ENCODE measurements around the gene ZNF584. TPM values are rescaled to one million over a fixed set of nuclear protein-coding genes. Genes with fewer than 3 reads are reported as not detected.

ZNF584 gene
- total RNA-seq (2021), result 13.5 and 18.8 TPM in 2 replicates
- percentile 59 among the genes with signal in this experiment for Bru-seq, nascent RNA
- percentile 64 among the genes with signal in this experiment for BruChase-seq, experiment 1, labeled RNA remaining after a 2-hour chase
- BruChase-seq, experiment 2, labeled RNA remaining after a 6-hour chase, result percentile 62 among the genes with signal in this experiment
- long read RNA-seq, partial matches to known transcripts, result 0 of 28 reads
- long read RNA-seq, other reads (novel, unspliced or antisense), result 19 of 28 reads

GRCh38 chr19:58408152-58409009 lies at the start of gene ZNF584:
Gene ZNF584 (plus strand): TSS chr19:58408649. CDS start chr19:58409148, 499 bp downstream.
- DNase-seq, result peak; percentile 76 to 91
- Histone ChIP-seq H3K9me2 (ENCODE audit: insufficient read depth) (no peaks in the 10 kb centered on the region), H3F3A (ENCODE audit: insufficient read depth, low read depth) (peaks cover 3% of the 10 kb centered on the region; the same call in 1 of the 2 replicates), H3K27ac (peak within 1 kb of the TSS; percentile 9; the same call in 1 of the 2 replicates), H3K4me3 (peak within 1 kb of the TSS; percentile 73), H4K20me1 (ENCODE audit: insufficient read depth) (no peaks in the 10 kb centered on the region), H3K27me3 (ENCODE audit: insufficient read depth, low read depth) (no peaks in the 10 kb centered on the region), H2AFZ (peak within 1 kb of the TSS; percentile 90), H3K79me2 (ENCODE audit: low read depth) (0 out of 2 replicates have a peak, but pooled peaks cover 13% of the 10 kb centered on the region), H3K4me1 (replicated peaks; ENCODE audit: insufficient read depth) (peaks cover 12% of the 10 kb centered on the region), H3K4me2 (peak within 1 kb of the TSS; percentile 86), H3K36me3 (ENCODE audit: low read depth) (no peaks in the 10 kb centered on the region), H3K9me3 (ENCODE audit: insufficient read depth, low read depth) (no peaks in the 10 kb centered on the region)
- BruUV-seq (replicated peaks), result no TSS peak
- ChIA-PET CTCF (no interaction called here), POLR2A (ENCODE audit: unreplicated experiment) (interaction anchor here (0.6 to 0.7 kb wide), 6 partner anchors 14 to 1043 kb away, joined by 3 to 5 read pairs (median 4); partner anchors contain the start of genes ZNF324B and ZNF497)
- intact Hi-C loops (cut with micrococcal nuclease; ENCODE audit: unreplicated experiment), result loop anchor here (1.0 to 5.0 kb wide), 4 partner anchors 27 to 58 kb away; partner anchors contain the start of genes ZNF324, ZNF324B, ZNF497 and ZNF837
- TF ChIP-seq EZH2 (IDR thresholded peaks at IDR 0.05; ENCODE audit: low read depth), result no peak
- no peak for TF ChIP-seq CTCF (conservative IDR thresholded peaks at IDR 0.05)

DNA sequence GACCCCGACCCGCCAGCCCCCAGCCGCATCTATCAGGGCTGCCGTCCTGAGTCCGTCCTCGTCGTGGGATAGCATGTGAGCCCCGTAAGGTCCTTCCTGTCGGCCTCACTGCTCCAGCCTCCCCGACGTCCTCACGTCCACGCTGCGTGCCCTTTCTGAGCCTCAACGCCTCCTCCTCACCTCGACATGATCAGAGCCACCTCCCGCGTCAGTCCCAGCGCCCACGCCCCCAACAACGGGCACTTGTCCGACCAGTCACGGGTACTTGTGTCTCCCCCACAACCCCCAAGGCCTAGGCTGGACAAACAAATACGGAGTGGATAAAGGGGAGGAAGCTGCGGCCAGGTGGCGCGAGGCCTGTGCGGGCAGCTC lies 46.6 kb upstream of the ZNF584 start:
- H3F3A ChIP-seq (ENCODE audit: insufficient read depth, low read depth), result no peaks in the 10 kb centered on the region; the same call in 1 of the 2 replicates
- no peaks in the 10 kb centered on the region for H3K9me3 ChIP-seq (ENCODE audit: insufficient read depth, low read depth)
- DNase-seq, result peak in 1 of 2 experiments; percentile 55
- intact Hi-C loops (cut with micrococcal nuclease; ENCODE audit: unreplicated experiment), result loop anchor here (1.0 to 5.0 kb wide), 4 partner anchors 19 to 105 kb away; partner anchors contain the start of genes ZNF324, ZNF324B, ZNF584 and ZNF837
- no peaks in the 10 kb centered on the region for H3K27me3 ChIP-seq (ENCODE audit: insufficient read depth, low read depth)
- no peaks in the 10 kb centered on the region for H3K9me2 ChIP-seq (ENCODE audit: insufficient read depth)
- no peaks in the 10 kb centered on the region for H3K36me3 ChIP-seq (ENCODE audit: low read depth)
- BruUV-seq (replicated peaks), result TSS peak; percentile 75
- peak overlapping the region; percentile 72 for H3K4me2 ChIP-seq
- no peaks in the 10 kb centered on the region for H3K4me1 ChIP-seq (replicated peaks; ENCODE audit: insufficient read depth)
- ChIA-PET CTCF (no interaction called here), POLR2A (ENCODE audit: unreplicated experiment) (interaction anchor here (0.6 to 1.1 kb wide), 4 partner anchors 35 to 1122 kb away, joined by 3 to 9 read pairs (median 3); partner anchors contain the start of genes ZNF776, ZNF805 and ZSCAN22)
- H3K79me2 ChIP-seq (ENCODE audit: low read depth), result peaks cover 8% of the 10 kb centered on the region
- H4K20me1 ChIP-seq (ENCODE audit: insufficient read depth), result no peaks in the 10 kb centered on the region
- peak overlapping the region; percentile 69 for H3K4me3 ChIP-seq
- TF ChIP-seq EZH2 (IDR thresholded peaks at IDR 0.05; ENCODE audit: low read depth) (no peak), CTCF (conservative IDR thresholded peaks at IDR 0.05) (no peak)
- peak overlapping the region; percentile 84 for H2AFZ ChIP-seq
- peak overlapping the region; percentile 89 for H3K27ac ChIP-seq
